H9 (cell line): ENCODE data around the gene PARD3. TPM values are rescaled to one million over a fixed set of nuclear protein-coding genes. Genes with fewer than 3 reads are reported as not detected.

ENCODE experiments used
- DNase-seq: peaks from one replicate; pipeline ENCODE4 v3.0.0-alpha.2; 2017
- H2AFZ ChIP-seq: one replicate; pipeline ENCODE4 v1.6.1; 2013; ENCODE audit warnings: mild to moderate bottlenecking, low read length, control low read depth, moderate library complexity
- H2AK5ac ChIP-seq: 2 replicates; pipeline ENCODE4 v1.6.1; 2013; ENCODE audit warnings: low read length, control low read depth, mixed read lengths; ENCODE audit not compliant: insufficient read length
- H2BK120ac ChIP-seq: one replicate; pipeline ENCODE4 v1.6.1; 2013; ENCODE audit warnings: low read depth, mild to moderate bottlenecking, low read length, control low read depth, inconsistent platforms; ENCODE audit not compliant: poor library complexity, severe bottlenecking
- H2BK12ac ChIP-seq: 2 replicates; pipeline ENCODE4 v1.6.1; 2013; ENCODE audit warnings: low read length, control low read depth, mixed read lengths, low read depth; ENCODE audit not compliant: insufficient read length
- H2BK15ac ChIP-seq: 2 replicates; pipeline ENCODE4 v1.6.1; 2013; ENCODE audit warnings: low read depth, low read length, control low read depth
- H2BK20ac ChIP-seq: one replicate; pipeline ENCODE4 v1.6.1; 2013; ENCODE audit warnings: low read depth, mild to moderate bottlenecking, low read length, control low read depth, inconsistent platforms; ENCODE audit not compliant: poor library complexity, severe bottlenecking
- H2BK5ac ChIP-seq: 2 replicates; pipeline ENCODE4 v1.6.1; 2013; ENCODE audit warnings: low read length, control low read depth, mixed read lengths; ENCODE audit not compliant: insufficient read length
- H3K14ac ChIP-seq: 2 replicates; pipeline ENCODE4 v1.6.1; 2013; ENCODE audit warnings: low read length, control low read depth; ENCODE audit not compliant: insufficient read depth
- H3K18ac ChIP-seq: 2 replicates; pipeline ENCODE4 v1.6.1; 2013; ENCODE audit warnings: low read depth, mild to moderate bottlenecking, mixed read lengths, low read length, control low read depth; ENCODE audit not compliant: insufficient read length
- H3K23ac ChIP-seq: 2 replicates; pipeline ENCODE4 v1.6.1; 2013; ENCODE audit warnings: low read length, control low read depth, mixed read lengths, low read depth; ENCODE audit not compliant: insufficient read length
- H3K23me2 ChIP-seq: 2 replicates; pipeline ENCODE4 v1.6.1; 2013; ENCODE audit warnings: low read depth, mild to moderate bottlenecking, mixed read lengths, low read length, control low read depth; ENCODE audit not compliant: insufficient read length, poor library complexity, severe bottlenecking
- H3K27ac ChIP-seq: 2 replicates; pipeline ENCODE4 v1.5.1; 2013; ENCODE audit warnings: low read length, control low read depth, mixed read lengths, low read depth; ENCODE audit not compliant: insufficient read length
- H3K27me3 ChIP-seq: 2 replicates; pipeline ENCODE4 v1.6.1; 2013; ENCODE audit warnings: low read length, control low read depth, inconsistent platforms; ENCODE audit not compliant: insufficient read depth
- H3K4ac ChIP-seq: 2 replicates; pipeline ENCODE4 v1.6.1; 2013; ENCODE audit warnings: low read depth, mild to moderate bottlenecking, control low read depth, inconsistent platforms, low read length, moderate library complexity
- H3K4me1 ChIP-seq: 2 replicates; pipeline ENCODE4 v1.6.1; 2013; ENCODE audit warnings: low read length, control low read depth, inconsistent platforms; ENCODE audit not compliant: insufficient read depth
- H3K4me2 ChIP-seq: 2 replicates; pipeline ENCODE4 v1.6.1; 2013; ENCODE audit warnings: low read length, control low read depth, mixed read lengths; ENCODE audit not compliant: insufficient read length, insufficient read depth
- H3K56ac ChIP-seq: 2 replicates; pipeline ENCODE4 v1.6.1; 2013; ENCODE audit warnings: low read depth, mild to moderate bottlenecking, mixed read lengths, low read length, control low read depth; ENCODE audit not compliant: insufficient read length
- H3K79me1 ChIP-seq: 2 replicates; pipeline ENCODE4 v1.6.1; 2013; ENCODE audit warnings: low read depth, mild to moderate bottlenecking, moderate library complexity, low read length, control low read depth, inconsistent platforms; ENCODE audit not compliant: insufficient read depth, poor library complexity, severe bottlenecking
- H3K79me2 ChIP-seq: 2 replicates; pipeline ENCODE4 v1.6.1; 2013; ENCODE audit warnings: low read length, control low read depth, inconsistent platforms; ENCODE audit not compliant: insufficient read depth
- H3K9ac ChIP-seq: 2 replicates; pipeline ENCODE4 v1.6.1; 2013; ENCODE audit warnings: low read length, control low read depth, mixed read lengths; ENCODE audit not compliant: insufficient read length; ENCODE audit errors: extremely low read depth
- H3K9me3 ChIP-seq: one replicate; pipeline ENCODE4 v1.6.1; 2013; ENCODE audit warnings: low read depth, low read length, inconsistent platforms; ENCODE audit not compliant: control insufficient read depth
- H3T11ph ChIP-seq: one replicate; pipeline ENCODE4 v1.6.1; 2013; ENCODE audit warnings: mild to moderate bottlenecking, low read length, control low read depth, inconsistent platforms
- H4K20me1 ChIP-seq: one replicate; pipeline ENCODE4 v1.6.1; 2013; ENCODE audit not compliant: control insufficient read depth, insufficient read length, insufficient read depth
- H4K5ac ChIP-seq: 2 replicates; pipeline ENCODE4 v1.6.1; 2013; ENCODE audit warnings: low read depth, mild to moderate bottlenecking, mixed read lengths, low read length, control low read depth; ENCODE audit not compliant: insufficient read length
- H4K8ac ChIP-seq: replicated peaks from 2 replicates; pipeline ENCODE4 v1.6.1; 2013; ENCODE audit warnings: low read length, control low read depth, mixed read lengths, low read depth; ENCODE audit not compliant: insufficient read length
- H4K91ac ChIP-seq: 2 replicates; pipeline ENCODE4 v1.6.1; 2013; ENCODE audit warnings: low read depth, mild to moderate bottlenecking, moderate library complexity, mixed read lengths, low read length, control low read depth; ENCODE audit not compliant: insufficient read length
- H3K27ac Mint-ChIP-seq, 3 experiments: 2 replicates in 2 of 3; 3 replicates in 1 of 3; pipeline ENCODE4 v1.8.0; 2020 to 2021; ENCODE audit warnings: mixed read lengths in 3 of 3, mild to moderate bottlenecking in 1 of 3, moderate library complexity in 1 of 3
- H3K27me3 Mint-ChIP-seq: 2 replicates; pipeline ENCODE4 v1.8.0; 2021; ENCODE audit warnings: low read depth, mild to moderate bottlenecking, moderate library complexity, mixed read lengths
- H3K36me3 Mint-ChIP-seq, 3 experiments: 2 replicates in 2 of 3; 3 replicates in 1 of 3; pipeline ENCODE4 v1.8.0; 2020 to 2021; ENCODE audit warnings: low read depth in 3 of 3, mixed read lengths in 3 of 3; ENCODE audit not compliant: insufficient read depth in 1 of 3
- H3K4me1 Mint-ChIP-seq, 2 experiments: 2 replicates each; pipeline ENCODE4 v1.8.0; 2020; ENCODE audit warnings: mixed read lengths in 2 of 2
- H3K4me3 Mint-ChIP-seq, 2 experiments: 2 replicates in 1 of 2; 3 replicates in 1 of 2; pipeline ENCODE4 v1.8.0; 2020 to 2021; ENCODE audit warnings: mild to moderate bottlenecking in 2 of 2, mixed read lengths in 2 of 2, moderate library complexity in 1 of 2
- H3K9me3 Mint-ChIP-seq, 2 experiments: 2 replicates in 1 of 2; 3 replicates in 1 of 2; pipeline ENCODE4 v1.8.0; 2020; ENCODE audit warnings: mild to moderate bottlenecking in 2 of 2, mixed read lengths in 2 of 2, moderate library complexity in 1 of 2
- CTCF ChIP-seq: fragments of 200-600 bp; sonication (generic); conservative IDR thresholded peaks from 3 replicates; pipeline ENCODE4 v1.8.0; 2021; ENCODE audit warnings: antibody characterized with exemption, mild to moderate bottlenecking
- total RNA-seq: library from RNA; stranded (reverse); gene quantifications from 2 replicates; pipeline ENCODE4 v1.2.1, GENCODE V29; 2021

Gene PARD3
- total RNA-seq, 1 experiment from 2014 or later: 44.7 TPM

GRCh38 chr10:34544400-34544799 is 270.7 kb downstream of the PARD3 start:
- Histone ChIP-seq H3K23me2 (no peaks in the 10 kb centered on the region), H2AK5ac (no peak overlapping the region), H3K4me1 (peaks cover 3% of the 10 kb centered on the region; the same call in 1 of the 2 replicates), H4K5ac (no peak overlapping the region), H3K79me2 (no peaks in the 10 kb centered on the region; the same call in 1 of the 2 replicates), H2BK12ac (no peak overlapping the region), H3K27ac (no peak overlapping the region), H2AFZ (no peak overlapping the region), H3K27me3 (no peaks in the 10 kb centered on the region), H2BK5ac (no peak overlapping the region), H4K20me1 (no peaks in the 10 kb centered on the region), H3K14ac (no peak overlapping the region), H3K4me2 (no peak overlapping the region), H3K9ac (no peak overlapping the region), H4K91ac (no peak overlapping the region), H2BK20ac (no peak overlapping the region), H3K9me3 (no peaks in the 10 kb centered on the region), H2BK15ac (no peak overlapping the region), H3T11ph (no peak overlapping the region), H3K18ac (no peak overlapping the region), H2BK120ac (no peak overlapping the region), H3K23ac (no peak overlapping the region), H3K4ac (no peak overlapping the region), H3K56ac (no peak overlapping the region), H4K8ac (no peak overlapping the region), H3K79me1 (no peaks in the 10 kb centered on the region)
- no peaks in the 10 kb centered on the region for H3K9me3 Mint-ChIP-seq
- no peaks in the 10 kb centered on the region for H3K27me3 Mint-ChIP-seq
- no peak for DNase-seq
- no peak overlapping the region for H3K4me3 Mint-ChIP-seq
- no peak overlapping the region for H3K27ac Mint-ChIP-seq
- peaks cover 22 to 25% of the 10 kb centered on the region in 2 experiments for H3K4me1 Mint-ChIP-seq
- H3K36me3 Mint-ChIP-seq: no peaks in the 10 kb centered on the region
- no peak for TF ChIP-seq CTCF
